ENCODE data around the gene PTPN1.

PTPN1 gene

DNA sequence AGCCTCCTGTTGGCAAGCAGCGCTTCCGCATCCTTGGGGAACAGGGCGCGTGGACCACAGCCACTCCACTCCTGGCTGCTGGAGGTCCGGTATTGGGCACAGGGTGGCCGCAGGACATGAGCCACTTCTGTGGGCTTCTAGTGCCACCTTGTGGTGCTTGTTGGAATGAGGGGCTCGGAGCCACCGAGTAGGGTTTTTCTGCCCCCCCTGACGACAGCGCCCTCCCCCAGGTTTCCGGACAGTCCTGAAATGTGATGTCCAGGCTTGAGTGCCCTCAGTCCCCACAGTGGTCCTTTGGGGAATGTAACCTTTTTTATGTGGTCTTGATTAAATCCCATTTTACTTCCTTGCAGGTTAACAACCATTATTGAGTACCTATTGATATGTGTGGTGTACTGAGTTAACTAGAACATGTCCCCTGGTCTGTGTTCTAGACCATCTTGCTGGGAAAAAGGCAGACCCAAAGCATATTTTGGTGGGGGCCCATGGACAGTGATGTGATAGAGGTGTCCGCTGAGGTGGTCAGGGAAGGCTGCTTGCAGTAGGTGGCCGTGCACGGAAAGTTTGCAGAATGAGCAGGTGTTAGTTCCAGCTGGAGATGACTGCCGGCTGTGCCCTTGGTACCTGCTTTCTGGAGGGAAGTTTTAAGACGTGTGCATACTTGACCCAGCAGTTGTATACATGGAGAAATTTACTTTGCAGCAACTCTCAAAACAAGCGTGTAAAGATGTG, 70.0 kb downstream of the PTPN1 start:
- peak; percentile 14 for DNase-seq

DNA sequence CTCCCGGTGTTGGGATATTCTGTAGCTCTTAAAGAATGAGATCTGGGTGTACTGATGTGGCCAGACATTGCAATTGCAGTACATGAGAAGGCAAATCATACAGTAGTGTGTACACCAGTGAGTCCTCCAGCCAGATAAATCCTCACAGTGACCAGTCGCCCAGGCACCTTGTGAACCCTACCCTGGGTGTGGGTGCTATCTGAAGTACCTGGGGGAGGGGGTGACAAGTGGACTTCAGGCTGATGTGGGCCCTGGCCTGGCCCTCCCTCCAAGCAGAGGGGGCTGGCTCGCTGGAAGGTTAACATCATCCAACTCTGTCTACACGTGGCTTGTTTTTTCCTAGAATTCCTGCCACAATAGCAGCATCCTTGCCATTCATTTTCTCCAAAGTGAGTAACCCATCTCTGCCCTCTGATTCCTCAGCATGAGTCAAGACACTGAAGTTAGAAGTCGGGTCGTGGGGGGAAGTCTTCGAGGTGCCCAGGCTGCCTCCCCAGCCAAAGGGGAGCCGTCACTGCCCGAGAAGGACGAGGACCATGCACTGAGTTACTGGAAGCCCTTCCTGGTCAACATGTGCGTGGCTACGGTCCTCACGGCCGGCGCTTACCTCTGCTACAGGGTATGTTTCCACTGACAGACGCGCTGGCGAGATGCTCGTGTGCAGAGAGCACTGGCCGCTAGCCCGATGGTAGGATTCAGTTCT, 70.8 kb downstream of the PTPN1 start:
- DNase-seq, result no peak

DNA sequence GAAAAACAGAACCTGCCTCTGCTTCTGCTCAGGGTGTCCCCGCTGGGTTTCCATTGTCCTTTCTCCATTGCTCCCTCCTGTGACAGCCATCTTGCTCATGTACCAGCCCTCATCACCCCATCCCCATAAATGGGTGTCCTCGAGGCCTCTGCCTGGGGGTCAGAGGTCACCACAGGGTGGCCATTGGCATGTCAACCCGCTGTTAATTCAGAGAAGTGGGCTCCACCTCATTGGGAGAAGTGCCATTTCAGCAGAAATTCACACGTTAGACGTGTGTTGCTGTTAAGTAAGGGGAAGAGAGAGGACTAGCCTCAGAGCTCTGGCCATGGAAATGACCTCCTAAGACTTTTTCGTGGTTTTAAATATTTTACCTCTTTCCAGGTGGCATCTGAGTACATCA, 71.9 kb downstream of the PTPN1 start:
- no peak for DNase-seq

DNA sequence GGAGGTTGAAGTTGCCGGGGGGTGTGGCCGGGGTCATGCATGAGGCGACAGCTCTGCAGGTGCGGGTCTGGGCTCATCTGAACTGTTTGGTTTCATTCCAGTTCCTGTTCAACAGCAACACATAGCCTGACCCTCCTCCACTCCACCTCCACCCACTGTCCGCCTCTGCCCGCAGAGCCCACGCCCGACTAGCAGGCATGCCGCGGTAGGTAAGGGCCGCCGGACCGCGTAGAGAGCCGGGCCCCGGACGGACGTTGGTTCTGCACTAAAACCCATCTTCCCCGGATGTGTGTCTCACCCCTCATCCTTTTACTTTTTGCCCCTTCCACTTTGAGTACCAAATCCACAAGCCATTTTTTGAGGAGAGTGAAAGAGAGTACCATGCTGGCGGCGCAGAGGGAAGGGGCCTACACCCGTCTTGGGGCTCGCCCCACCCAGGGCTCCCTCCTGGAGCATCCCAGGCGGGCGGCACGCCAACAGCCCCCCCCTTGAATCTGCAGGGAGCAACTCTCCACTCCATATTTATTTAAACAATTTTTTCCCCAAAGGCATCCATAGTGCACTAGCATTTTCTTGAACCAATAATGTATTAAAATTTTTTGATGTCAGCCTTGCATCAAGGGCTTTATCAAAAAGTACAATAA, 72.5 kb downstream of the PTPN1 start:
- DNase-seq, result no peak

DNA sequence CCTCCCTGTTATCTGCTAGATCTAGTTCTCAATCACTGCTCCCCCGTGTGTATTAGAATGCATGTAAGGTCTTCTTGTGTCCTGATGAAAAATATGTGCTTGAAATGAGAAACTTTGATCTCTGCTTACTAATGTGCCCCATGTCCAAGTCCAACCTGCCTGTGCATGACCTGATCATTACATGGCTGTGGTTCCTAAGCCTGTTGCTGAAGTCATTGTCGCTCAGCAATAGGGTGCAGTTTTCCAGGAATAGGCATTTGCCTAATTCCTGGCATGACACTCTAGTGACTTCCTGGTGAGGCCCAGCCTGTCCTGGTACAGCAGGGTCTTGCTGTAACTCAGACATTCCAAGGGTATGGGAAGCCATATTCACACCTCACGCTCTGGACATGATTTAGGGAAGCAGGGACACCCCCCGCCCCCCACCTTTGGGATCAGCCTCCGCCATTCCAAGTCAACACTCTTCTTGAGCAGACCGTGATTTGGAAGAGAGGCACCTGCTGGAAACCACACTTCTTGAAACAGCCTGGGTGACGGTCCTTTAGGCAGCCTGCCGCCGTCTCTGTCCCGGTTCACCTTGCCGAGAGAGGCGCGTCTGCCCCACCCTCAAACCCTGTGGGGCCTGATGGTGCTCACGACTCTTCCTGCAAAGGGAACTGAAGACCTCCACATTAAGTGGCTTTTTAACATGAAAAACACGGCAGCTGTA, 73.4 kb downstream of the PTPN1 start:
- DNase-seq, result no peak

DNA sequence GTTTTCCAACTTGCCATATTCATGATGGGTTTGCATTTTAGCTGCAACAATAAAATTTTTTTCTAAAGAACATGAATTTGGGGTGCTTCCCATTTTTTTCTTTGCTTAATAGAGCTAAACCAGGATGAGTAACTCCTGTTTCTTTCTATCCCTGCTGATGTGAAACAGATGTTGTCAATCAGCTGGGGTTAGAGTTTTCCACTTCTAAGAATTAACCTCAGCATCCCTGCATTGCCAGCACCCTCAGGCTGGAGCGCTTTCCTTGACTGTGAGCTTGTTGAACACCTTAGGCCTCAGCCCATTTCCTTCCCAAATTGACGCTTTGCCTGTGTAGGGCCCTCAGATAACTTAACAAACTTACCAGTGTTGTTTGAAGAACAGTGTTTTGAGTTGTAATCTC, 74.5 kb downstream of the PTPN1 start:
- DNase-seq, result no peak

DNA sequence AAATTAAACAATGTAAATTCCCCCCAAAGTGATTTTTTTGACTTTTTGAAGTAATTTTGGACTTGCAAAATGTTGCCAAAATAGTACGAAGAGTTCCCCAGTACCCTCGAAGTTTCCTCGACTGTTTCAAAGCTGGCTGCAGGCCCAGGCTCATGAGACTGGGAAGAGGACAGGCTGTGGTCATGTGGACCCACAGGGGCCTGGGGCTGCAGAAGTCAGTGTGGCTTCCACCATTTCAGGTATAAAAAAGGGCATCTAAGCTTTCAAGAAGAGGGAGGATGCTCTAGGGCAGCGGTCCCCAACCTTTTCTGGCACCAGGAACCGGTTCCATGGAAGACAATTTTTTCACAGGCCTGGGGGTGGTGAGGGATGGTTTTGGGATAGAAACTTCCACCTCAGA, 75.0 kb downstream of the PTPN1 start:
- DNase-seq, result no peak

DNA sequence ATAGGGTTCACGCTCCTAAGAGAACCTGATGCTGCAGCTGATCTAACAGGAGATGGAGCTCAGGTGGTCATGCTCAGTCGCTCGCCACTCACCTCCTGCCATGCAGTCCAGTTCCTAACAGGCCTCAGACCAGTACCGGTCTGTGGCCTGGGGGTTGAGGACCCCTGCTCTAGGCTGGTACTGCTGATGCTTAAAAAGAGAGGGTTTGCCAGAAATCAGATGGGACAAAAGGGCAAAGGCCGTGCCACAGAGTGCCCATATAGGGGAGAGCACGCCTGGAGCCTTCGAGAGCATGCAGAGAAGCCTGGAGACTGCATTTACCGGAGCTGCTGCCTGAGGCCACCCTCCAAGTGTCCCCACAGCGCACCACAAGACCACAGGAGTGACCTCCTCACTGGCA, 75.5 kb downstream of the PTPN1 start:
- DNase-seq, result peak; percentile 23

DNA sequence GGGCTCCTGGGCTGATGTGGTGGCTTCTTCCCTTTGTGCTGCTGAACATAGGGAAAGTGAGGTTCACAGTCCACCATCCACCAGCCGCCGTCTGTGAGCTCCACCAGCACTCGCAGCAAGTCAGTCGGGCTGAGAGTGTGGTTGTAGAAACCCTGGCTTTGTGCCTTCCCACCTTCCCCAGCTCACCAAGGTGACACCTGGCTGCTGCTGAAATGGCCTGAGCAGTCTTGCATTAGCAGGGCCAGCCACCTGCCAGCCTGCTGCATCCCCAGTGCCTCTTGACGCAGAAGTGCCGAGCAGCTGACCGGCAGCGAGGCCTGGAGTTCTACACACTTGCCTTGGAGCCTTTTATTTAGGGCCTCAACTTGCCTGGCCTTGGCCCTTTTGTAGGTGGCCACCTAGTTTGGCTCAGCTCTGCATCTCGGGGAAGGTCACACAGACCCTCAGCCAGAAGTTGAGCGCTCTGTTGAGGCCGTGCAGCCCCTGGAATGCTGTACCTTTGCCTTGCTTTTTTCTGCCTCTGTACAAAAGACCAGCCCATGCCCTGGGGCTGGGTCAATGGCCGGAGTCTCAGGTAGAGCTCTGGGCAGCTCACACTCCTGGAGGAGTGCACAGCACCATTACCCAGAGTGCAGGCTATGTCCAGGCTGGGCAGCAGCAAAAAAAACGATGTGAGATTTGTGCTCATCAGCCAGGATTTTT, 76.5 kb downstream of the PTPN1 start:
- DNase-seq, result peak; percentile 82

DNA sequence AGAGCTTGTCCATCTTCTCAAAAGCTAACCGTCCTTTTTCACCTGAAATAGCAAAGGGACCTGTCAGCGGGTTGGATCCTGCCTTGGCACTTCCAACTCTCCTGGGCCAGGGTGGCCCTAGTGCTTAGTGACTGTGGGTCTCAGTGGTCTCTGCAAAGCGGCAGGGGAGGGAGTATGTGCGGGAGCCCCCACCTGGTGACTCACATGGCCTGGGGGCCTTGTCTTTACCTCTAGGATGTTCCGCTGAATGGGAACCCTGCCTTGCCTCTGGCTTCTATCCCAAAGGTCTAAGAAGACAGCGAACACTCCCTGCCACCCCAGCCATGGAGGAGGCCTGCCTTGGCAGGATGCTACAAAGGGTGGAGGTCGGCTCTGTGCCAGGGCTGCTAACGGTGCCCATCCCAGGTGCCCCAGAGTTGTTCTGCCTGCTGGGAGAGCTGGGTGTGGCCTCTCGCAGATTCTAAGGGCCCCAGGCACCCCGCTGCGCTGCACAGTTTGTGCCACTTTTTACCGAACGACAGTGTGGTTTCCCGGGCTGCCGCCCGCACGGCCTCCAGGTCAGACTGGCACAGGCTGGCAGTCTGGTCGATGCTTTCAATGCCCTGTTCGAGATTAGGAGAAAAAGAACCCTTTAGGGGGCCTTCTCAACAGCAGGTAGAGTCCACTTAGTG, 77.2 kb downstream of the PTPN1 start:
- DNase-seq, result peak; percentile 70

DNA sequence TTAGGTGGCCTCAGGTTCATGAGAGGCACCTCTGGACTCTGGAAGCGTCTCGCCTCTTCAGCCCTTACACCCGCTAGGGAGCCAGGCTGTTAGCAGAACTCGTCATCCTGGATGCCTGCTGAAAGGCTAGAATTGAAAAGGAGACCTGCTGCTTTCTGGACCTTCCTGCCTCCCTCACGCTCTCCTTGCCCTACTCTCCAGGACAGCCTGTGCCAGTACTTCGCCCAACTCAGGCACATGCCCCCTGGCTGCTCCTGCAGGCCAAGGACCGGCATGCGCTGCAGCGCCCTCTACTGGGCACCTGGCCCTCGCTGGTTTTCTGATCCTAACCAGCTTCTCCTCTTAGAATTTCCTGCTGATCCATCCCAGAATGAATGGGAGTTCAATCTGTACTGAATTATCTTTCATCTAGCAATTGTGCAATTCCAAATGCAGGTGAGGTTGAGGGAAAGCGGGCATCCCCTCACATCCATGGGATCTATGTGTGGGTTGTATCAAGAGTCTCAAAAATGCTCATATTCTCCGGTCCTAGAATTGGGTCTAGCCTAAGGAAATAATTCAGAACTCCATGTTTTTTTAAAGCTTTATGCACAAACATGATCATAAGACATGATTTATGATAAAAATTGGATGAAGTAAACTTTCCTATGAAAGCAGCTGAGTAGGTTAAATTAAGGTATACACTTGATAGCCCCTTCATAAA, 78.0 kb downstream of the PTPN1 start:
- DNase-seq, result peak; percentile 72

DNA sequence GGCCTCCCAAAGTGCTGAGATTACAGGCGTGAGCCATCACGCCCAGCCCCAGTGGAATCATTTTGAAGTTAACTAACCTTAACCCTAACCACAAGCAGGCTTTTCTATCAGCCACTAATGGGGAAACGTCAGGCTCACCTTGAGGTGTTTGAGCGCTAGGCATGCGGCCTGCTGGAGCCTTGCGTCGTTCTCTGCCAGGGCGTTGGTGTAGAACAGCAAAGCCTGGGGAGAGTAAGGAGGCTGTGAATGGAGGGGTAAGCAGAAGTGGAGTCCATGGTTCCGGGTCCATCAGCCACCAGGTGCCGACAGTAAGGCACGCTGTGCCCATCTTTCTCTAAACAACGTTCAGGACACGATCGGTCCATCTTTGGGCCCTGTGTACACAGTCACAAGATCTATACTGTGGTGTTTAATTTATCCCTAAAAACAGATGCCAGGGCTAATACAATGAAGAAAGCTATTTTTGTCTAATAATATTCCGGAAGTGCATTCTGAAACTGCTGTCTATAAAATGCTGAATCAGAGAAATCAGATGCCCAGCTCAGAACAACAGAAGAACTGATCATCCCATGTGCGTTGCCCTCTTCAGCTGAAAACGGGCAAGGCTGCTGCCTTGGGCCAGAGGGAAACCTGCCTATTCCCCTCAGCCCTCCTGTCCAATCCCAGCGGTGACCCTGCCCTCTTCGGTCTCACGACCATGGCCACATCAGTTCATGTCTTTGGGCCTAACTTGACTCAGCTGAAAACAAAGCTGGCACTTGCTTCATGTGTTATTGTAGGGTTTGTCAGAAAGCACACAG, 79.6 kb downstream of the PTPN1 start:
- no peak for DNase-seq

DNA sequence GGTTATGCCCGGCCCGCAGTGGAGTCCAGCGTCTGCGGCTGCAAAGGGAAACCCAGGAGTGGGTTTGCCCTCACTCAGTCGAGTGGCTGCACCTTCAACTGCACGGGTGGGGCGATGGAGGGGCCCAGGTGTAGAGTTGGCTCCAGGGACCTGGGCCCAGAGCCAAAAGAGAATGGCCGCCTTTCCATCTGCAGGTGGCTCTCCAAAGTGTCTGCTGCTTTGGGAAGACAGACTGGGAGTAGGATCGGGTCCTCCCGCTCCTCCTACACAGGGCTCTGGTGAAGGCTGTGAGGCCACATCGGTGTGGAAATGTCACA, 80.1 kb downstream of the PTPN1 start:
- peak; percentile 12 for DNase-seq

DNA sequence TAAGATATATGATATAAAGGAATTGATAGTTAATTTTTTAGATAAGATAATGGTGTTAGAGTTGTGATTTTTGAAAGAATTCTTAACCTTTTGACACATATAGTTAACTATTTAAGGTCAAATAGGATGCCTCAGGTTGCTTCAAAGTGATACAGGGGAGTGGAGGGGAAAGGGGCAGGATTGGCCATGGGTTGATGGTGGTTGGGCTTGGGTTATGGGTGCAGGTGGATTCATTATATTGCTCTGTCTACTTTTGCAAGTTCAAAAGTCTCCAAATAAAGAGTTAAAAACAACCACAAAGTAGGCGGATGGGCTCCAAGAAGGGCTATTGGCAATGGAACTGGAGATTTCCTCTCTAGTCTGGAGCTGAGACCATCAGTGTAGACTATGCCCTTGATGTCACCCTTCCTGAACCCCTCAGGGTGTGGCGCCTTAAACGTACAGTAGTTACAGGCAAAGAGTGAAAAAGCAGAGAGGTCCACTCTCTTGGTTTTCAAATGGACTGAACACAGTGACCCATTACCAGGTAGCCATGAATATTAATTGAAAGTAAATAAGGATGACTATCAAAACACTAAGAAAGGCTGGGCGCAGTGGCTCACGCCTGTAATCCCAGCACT, 81.2 kb downstream of the PTPN1 start:
- DNase-seq, result no peak

DNA sequence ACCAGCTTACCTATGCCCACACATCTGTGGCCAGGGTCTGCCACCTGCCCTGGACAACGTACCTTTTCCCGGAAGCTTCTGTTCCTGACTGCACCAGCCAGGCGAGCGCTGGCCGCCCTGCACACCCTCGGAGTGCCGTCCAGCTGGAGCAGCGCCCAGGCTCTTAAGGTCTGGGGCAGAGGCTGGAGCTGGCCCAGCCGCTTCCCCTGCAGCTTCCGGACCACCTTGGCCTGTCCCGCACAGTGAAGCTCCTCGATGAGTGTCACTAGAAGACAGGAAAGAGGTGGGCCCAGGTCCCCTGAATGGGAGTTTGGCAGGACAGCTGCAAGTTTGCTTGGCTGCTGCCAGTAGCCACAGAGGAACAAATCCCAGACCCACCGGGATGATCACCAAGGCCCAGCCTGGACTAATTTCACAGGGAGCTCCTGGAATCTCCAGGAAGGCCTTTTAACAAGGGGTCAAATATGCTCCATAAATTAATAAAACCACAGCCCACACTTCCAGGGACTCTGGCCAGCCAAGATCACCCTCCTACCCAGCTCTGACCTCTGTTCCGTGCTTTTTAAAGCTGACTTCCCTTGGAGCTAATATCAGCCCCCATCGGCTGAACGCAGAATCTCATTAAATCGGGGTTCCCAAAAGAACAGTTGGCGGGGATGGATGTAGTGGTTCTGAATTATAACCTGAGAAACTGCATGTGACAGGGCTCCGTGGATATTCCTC, 82.3 kb downstream of the PTPN1 start:
- DNase-seq, result no peak

DNA sequence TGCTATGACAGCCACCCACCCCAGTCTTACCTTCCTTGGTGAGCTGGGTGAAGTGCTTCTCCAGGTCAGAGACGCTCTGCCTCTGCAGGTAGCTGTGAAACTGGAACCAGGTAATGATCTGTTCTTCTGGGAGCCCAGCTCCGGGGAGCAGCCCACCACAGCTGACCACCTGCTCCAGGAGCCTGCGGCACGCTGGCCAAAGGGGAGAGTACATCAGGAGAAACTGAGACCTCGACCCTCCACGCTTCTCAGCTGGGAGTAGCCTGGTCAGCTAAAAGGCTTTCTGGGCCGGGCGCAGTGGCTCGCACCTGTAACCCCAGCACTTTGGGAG, 82.8 kb downstream of the PTPN1 start:
- no peak for DNase-seq

DNA sequence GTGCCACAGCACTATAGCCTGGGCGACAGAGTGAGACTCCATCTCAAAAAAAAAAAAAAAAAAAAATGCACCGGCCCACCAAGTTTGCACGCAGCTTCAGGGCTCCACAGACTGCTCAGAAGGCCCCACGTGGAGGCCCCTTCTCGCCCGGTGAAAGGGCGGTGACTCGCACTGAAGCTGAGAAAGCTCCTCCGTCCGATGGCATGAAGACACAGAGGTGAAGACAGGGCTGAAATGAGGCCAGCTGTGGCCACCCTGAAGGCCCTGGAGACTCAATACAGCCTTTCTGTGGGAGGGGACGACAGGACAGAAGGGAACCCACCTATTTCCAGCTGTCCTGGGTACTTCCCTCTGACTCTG, 84.0 kb downstream of the PTPN1 start:
- DNase-seq, result no peak

DNA sequence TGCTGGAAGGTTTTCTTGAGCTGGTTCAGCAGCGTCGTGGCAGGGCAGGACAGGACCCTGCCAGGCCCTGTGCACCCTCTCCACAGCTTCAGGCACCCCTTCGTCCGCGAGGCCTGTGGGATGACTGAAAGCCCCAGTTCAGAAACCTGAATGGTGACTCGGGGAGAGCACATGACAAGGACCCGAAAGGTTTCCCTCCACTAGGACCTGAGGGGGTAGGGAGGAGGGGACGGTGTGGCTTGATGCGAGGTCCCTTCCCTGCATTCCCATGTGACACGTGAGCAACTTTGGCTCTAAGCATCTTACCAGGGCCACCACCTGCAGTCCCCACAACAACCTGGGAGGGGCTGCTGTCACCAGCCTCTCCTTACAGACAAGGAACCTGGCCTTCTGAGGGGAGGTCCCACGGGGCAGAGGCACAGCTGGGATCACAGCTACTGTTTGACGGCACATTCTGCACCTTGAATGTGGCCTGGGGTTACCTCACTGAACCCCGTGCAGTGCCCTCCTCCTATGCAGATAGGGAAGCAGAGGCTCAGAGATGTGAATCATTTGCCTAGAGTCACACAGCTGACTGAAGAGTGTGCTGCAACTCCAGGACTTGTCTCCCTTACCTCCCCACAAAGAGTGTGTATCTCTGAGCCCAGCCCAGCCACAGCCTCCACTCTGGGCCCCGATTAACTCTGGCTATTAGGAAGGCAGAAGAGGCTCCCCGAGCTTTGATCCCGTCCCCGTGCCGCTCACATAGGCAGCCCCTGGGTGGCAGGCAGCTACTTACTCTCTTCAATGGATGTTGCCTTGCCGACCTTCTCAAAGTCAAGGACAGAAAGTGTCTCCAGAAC, 84.6 kb downstream of the PTPN1 start:
- no peak for DNase-seq

DNA sequence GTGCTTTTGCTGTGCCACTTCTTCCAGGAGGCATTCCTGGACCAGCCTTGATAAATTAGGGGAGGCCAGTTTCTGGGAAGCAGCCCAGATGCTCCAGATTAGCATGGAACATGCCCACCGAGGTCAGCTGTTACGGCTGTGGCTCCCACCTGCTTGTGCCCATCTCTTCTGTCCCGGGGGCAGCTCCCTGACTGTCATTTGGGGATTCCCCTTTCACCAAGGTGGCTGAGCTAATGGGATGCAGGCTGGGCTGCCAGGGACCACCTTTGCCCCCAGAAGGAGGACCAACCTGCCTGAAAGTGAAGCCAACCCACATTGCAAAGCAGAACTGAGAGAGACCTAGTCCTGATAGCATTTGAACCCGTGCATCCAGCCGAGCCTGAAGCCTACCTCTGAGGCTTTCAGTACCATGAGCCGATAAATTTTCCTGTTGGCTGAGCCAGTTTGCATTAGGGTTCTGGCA, 85.3 kb downstream of the PTPN1 start:
- DNase-seq, result no peak
